ENCODE measurements around the gene MCRIP2.

GRCh38 chr16:693364-693763 is 51.7 kb downstream of the MCRIP2 start:
- TF ChIP-seq CTCF (IDR thresholded peaks at IDR 0.05; ENCODE audit: low read depth, low read length, poor library complexity, severe bottlenecking) = no peak
- TF ChIP-seq EZH2phosphoT487 (IDR thresholded peaks at IDR 0.05; ENCODE audit: borderline replicate concordance, low read length) = no peak
